ENCODE results near the gene RREB1.

GRCh38 chr6:7074870-7075269 is 32.9 kb upstream of the RREB1 start:
- TF ChIP-seq SP1 (IDR thresholded peaks at IDR 0.05) = no peak
- no peak for TF ChIP-seq SUZ12 (IDR thresholded peaks at IDR 0.05)
- TF ChIP-seq FOXM1 (IDR thresholded peaks at IDR 0.05; ENCODE audit: borderline replicate concordance) = no peak
- TF ChIP-seq NFRKB (IDR thresholded peaks at IDR 0.05) = no peak
- TF ChIP-seq ARNT (IDR thresholded peaks at IDR 0.05) = no peak
- TF ChIP-seq ZNF384 (IDR thresholded peaks at IDR 0.05) = no peak
- TF ChIP-seq TARDBP (IDR thresholded peaks at IDR 0.05) = no peak
- no peak for TF ChIP-seq FOXA1 (IDR thresholded peaks at IDR 0.05)
- TF ChIP-seq CTBP1 (IDR thresholded peaks at IDR 0.05; ENCODE audit: borderline replicate concordance) = no peak
